ENCODE measurements around the gene MCUR1.

DNA sequence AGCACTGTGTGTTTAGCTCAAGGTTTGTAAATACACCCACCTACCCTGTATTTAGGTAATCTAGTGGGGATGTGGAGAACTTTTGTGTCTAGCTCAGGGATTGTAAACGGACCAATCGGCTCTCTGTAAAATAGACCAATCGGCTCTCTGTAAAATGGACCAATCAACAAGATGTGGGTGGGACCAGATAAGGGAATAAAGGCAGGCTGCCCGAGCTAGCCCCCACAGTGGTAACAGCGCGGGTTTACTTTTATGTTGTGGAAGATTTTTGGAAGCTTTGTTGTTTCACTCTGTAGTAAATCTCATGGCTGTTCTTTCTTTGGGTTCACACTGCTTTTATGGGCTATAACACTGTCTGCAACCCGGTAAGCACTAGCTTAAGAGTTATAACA, 70.6 kb downstream of the MCUR1 start:
- no peak for TF ChIP-seq CTCF (IDR thresholded peaks at IDR 0.05)
- no peak for TF ChIP-seq EZH2 (IDR thresholded peaks at IDR 0.05; ENCODE audit: borderline replicate concordance, insufficient read depth, low read depth, low read length, poor library complexity, severe bottlenecking)
